Lower leg skin (tissue), 3 donors: ENCODE data around the gene PRSS8.

Experiments
- CTCF ChIP-seq, 3 donors: fragments of 450-650 bp; IDR thresholded peaks; one replicate each; pipeline ENCODE4 v1.5.1; 2016; ENCODE audit warnings: antibody characterized with exemption in 3 of 3, mild to moderate bottlenecking in 3 of 3, moderate library complexity in 2 of 3
- POLR2A ChIP-seq, 2 donors: fragments of 450-650 bp; IDR thresholded peaks; one replicate each; pipeline ENCODE4 v1.6.1; 2016 to 2017; ENCODE audit warnings: antibody characterized with exemption in 2 of 2, mild to moderate bottlenecking in 1 of 2, moderate library complexity in 1 of 2

GRCh38 chr16:31120129-31120528 lies 15.4 kb downstream of the PRSS8 start:
- no peak for TF ChIP-seq CTCF (IDR thresholded peaks at IDR 0.05)
- TF ChIP-seq POLR2A (IDR thresholded peaks at IDR 0.05), result no peak
